RWPE2 (cell line): Measurements from ENCODE around the gene EMX1.

Experiments
- ATAC-seq: fragments of 200-7000 bp; cut with Tn5 transposase; 3 replicates; pipeline ENCODE4 v1.9.1; 2021; ENCODE audit warnings: low read depth
- DNase-seq: peaks from one replicate; pipeline ENCODE4 v3.0.0-alpha.2; 2020; ENCODE audit warnings: low spot score
- H3K27ac ChIP-seq: fragments of 450-650 bp; 2 replicates; pipeline ENCODE4 v1.5.1; 2017; ENCODE audit warnings: mild to moderate bottlenecking; ENCODE audit not compliant: poor library complexity, severe bottlenecking
- H3K27me3 ChIP-seq: fragments of 250-450 bp; sonication (Bioruptor Pico); 2 replicates; pipeline ENCODE4 v1.5.1; 2021; ENCODE audit warnings: mild to moderate bottlenecking, moderate library complexity; ENCODE audit not compliant: insufficient read depth, poor library complexity, severe bottlenecking
- H3K36me3 ChIP-seq: fragments of 250-450 bp; sonication (Bioruptor Pico); 2 replicates; pipeline ENCODE4 v1.5.1; 2020; ENCODE audit warnings: low read depth, mild to moderate bottlenecking, moderate library complexity
- H3K4me1 ChIP-seq: fragments of 250-450 bp; sonication (Bioruptor Pico); 2 replicates; pipeline ENCODE4 v1.5.1; 2021; ENCODE audit warnings: mild to moderate bottlenecking, moderate library complexity; ENCODE audit not compliant: insufficient read depth, poor library complexity, severe bottlenecking
- H3K4me3 ChIP-seq: fragments of 250-450 bp; sonication (Bioruptor Pico); 2 replicates; pipeline ENCODE4 v1.5.1; 2021; ENCODE audit warnings: mild to moderate bottlenecking, moderate library complexity; ENCODE audit not compliant: severe bottlenecking
- H3K9me3 ChIP-seq: fragments of 250-450 bp; sonication (Bioruptor Pico); 2 replicates; pipeline ENCODE4 v1.5.1; 2021; ENCODE audit warnings: mild to moderate bottlenecking, moderate library complexity; ENCODE audit not compliant: severe bottlenecking
- TF ChIP-seq, protein P1 (sequence below): fragments of 450-650 bp; IDR thresholded peaks from one replicate; pipeline ENCODE4 v1.5.1; 2017; ENCODE audit warnings: mild to moderate bottlenecking, moderate library complexity; ENCODE audit not compliant: poor library complexity, severe bottlenecking

Gene EMX1

GRCh38 chr2:72959995-72960981, 43.0 kb downstream of the EMX1 start:
- ATAC-seq = no peak

DNA sequence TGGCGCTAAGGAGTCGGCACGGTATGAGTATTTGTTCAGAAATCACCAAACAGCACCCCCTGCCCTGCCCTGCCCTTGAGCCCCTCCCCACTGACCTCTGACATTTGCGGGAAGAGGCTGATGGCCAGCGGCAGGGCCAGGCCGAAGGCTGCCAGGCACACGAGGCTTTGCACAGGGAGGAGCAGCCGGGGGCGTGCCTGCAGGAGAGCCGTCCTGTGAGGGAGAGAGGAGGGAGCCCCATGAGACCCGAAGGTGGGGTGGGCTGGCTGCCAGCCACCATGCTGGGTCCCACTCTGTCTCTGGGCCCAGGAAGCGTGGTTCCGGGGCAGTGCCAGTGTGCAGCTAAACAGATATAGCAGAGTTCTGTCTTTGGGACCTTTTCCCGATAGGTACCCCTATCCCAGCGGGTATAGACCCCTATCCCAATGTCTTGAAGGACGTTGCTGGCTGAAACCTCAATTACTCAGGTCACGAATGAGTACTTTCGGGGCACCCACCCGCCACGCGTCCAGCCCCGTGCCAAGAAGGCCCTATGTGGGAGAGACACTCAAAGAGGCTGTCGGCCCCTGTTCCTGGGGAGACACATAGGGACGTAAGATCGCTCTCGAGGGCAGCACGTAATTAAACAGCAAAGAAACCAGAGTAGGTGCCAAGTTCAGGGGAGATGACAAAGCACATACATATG, 43.9 kb downstream of the EMX1 start:
- DNase-seq = no peak
- Histone ChIP-seq H3K27me3 (no peaks in the 10 kb centered on the region), H3K9me3 (no peaks in the 10 kb centered on the region), H3K27ac (no peak overlapping the region), H3K4me3 (no peak overlapping the region), H3K4me1 (no peaks in the 10 kb centered on the region), H3K36me3 (no peaks in the 10 kb centered on the region)
- TF ChIP-seq, protein P1, sequence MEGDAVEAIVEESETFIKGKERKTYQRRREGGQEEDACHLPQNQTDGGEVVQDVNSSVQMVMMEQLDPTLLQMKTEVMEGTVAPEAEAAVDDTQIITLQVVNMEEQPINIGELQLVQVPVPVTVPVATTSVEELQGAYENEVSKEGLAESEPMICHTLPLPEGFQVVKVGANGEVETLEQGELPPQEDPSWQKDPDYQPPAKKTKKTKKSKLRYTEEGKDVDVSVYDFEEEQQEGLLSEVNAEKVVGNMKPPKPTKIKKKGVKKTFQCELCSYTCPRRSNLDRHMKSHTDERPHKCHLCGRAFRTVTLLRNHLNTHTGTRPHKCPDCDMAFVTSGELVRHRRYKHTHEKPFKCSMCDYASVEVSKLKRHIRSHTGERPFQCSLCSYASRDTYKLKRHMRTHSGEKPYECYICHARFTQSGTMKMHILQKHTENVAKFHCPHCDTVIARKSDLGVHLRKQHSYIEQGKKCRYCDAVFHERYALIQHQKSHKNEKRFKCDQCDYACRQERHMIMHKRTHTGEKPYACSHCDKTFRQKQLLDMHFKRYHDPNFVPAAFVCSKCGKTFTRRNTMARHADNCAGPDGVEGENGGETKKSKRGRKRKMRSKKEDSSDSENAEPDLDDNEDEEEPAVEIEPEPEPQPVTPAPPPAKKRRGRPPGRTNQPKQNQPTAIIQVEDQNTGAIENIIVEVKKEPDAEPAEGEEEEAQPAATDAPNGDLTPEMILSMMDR = no peak
- no peak for ATAC-seq

More at GRCh38 chr2:72959995-72960981, 43.0 kb downstream of the EMX1 start:
- Histone ChIP-seq H3K36me3 (no peaks in the 10 kb centered on the region), H3K27me3 (no peaks in the 10 kb centered on the region), H3K4me1 (no peaks in the 10 kb centered on the region), H3K4me3 (no peak overlapping the region), H3K27ac (no peak overlapping the region), H3K9me3 (no peaks in the 10 kb centered on the region)
- TF ChIP-seq, protein P1 = no peak
- no peak for DNase-seq

GRCh38 chr2:72961853-72962468, 44.6 kb downstream of the EMX1 start:
- TF ChIP-seq, protein P1 = no peak
- Histone ChIP-seq H3K27ac (no peak overlapping the region), H3K27me3 (no peaks in the 10 kb centered on the region), H3K4me3 (no peak overlapping the region), H3K4me1 (no peaks in the 10 kb centered on the region), H3K9me3 (no peaks in the 10 kb centered on the region), H3K36me3 (no peaks in the 10 kb centered on the region)
- ATAC-seq (no peak), DNase-seq (no peak)

- TF ChIP-seq, protein P1 = no peak
- Histone ChIP-seq H3K27ac (no peak overlapping the region), H3K9me3 (no peaks in the 10 kb centered on the region), H3K4me3 (no peak overlapping the region), H3K27me3 (no peaks in the 10 kb centered on the region), H3K36me3 (no peaks in the 10 kb centered on the region), H3K4me1 (no peaks in the 10 kb centered on the region)
- DNase-seq = no peak
- ATAC-seq = no peak
Observed at GRCh38 chr2:72962911-72963310, 45.6 kb downstream of the EMX1 start.
